GM12874 (cell line): ENCODE data around the gene PRKACG.

ENCODE experiments used
- CTCF ChIP-seq: IDR thresholded peaks from 2 replicates; pipeline ENCODE4 v1.5.1; 2011; ENCODE audit warnings: low read depth, mild to moderate bottlenecking, control low read depth, low read length, moderate library complexity; ENCODE audit not compliant: insufficient read depth

The PRKACG gene

GRCh38 chr9:69014013-69014412 lies at the start of gene PRKACG:
Gene PRKACG (minus strand): TSS chr9:69014113. CDS start chr9:69014092, 21 bp downstream.
- no peak for TF ChIP-seq CTCF

GRCh38 chr9:69062195-69062594 lies 48.3 kb upstream of the PRKACG start:
- no peak for TF ChIP-seq CTCF

GRCh38 chr9:69060766-69061165 lies 46.9 kb upstream of the PRKACG start:
- no peak for TF ChIP-seq CTCF

GRCh38 chr9:69058101-69058500 lies 44.2 kb upstream of the PRKACG start:
- TF ChIP-seq CTCF = no peak

GRCh38 chr9:69056191-69056815 lies 42.4 kb upstream of the PRKACG start:
- no peak for TF ChIP-seq CTCF

GRCh38 chr9:69054989-69055388 lies 41.1 kb upstream of the PRKACG start:
- TF ChIP-seq CTCF = no peak

- no peak for TF ChIP-seq CTCF
These were observed 35.2 kb upstream of the PRKACG start for GRCh38 chr9:69049094-69049493.
